GM19452 (cell line): ENCODE results near the gene NF1.

Experiments used
- ATAC-seq: cut with Tn5 transposase; IDR thresholded peaks from one replicate; pipeline ENCODE4 v1.9.1; 2021; ENCODE audit not compliant: unreplicated experiment

The NF1 gene

DNA sequence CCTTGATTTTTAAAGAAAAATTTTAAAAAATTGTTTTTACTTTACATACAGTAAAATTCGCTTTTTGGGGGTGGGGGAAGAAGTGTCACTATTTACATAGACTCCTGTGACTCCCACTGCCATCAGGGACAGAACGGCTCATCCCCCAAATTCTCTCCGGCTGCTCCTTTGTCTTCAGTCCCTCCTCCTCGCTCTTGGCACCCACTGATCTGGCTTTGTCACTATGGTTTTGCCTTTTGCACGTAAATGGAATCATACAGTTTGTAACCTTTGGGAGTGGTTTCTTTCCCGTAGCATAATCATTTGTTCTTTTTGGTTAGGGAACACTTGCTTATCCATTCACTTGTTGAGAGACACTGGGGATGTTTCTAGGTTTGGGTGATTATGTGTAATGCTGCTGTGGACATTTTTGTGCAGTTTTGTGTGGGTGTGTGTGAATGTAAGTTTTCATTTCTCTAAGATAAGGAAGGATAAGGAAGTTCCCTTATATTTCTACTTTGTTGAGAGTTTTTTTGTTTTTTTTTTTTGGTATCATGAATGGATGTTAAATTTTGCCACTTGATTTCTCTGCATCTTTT is 324.1 kb downstream of the NF1 start:
- ATAC-seq, result no peak

DNA sequence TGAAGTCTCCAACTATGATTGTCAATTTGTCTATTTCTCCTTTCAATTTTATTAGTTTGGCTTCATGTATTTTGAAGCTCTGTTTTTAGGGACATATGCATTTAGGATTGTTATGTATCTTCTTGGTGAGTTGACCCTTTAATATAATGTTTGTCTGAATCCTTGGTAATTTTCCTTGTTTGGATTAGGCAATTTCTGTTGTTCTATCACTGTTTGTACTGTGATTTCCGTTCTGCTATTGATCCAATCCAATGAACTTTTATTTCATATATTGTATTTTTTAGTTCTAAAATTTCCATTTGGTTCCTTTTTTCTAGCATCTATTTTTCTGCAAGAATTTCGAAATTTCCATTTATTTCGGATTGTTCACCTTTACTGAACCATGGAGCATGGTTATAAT is 327.7 kb downstream of the NF1 start:
- ATAC-seq, result no peak

DNA sequence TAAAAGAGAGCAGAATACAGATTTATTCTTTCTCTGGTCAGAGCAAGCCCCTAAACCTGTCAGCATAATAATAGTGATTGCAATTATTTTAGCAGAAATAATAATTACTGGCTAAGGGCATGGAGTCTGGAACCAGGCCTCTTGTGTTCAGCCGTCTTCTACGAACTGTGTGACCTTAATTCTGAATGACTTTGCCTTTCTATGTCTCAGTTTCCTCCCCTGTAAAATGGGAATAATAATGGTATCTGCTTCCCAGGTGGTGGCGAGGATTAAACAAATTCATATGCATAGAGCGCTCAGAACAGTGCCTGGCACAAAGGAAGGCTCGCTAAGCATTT is 330.1 kb downstream of the NF1 start:
- no peak for ATAC-seq

DNA sequence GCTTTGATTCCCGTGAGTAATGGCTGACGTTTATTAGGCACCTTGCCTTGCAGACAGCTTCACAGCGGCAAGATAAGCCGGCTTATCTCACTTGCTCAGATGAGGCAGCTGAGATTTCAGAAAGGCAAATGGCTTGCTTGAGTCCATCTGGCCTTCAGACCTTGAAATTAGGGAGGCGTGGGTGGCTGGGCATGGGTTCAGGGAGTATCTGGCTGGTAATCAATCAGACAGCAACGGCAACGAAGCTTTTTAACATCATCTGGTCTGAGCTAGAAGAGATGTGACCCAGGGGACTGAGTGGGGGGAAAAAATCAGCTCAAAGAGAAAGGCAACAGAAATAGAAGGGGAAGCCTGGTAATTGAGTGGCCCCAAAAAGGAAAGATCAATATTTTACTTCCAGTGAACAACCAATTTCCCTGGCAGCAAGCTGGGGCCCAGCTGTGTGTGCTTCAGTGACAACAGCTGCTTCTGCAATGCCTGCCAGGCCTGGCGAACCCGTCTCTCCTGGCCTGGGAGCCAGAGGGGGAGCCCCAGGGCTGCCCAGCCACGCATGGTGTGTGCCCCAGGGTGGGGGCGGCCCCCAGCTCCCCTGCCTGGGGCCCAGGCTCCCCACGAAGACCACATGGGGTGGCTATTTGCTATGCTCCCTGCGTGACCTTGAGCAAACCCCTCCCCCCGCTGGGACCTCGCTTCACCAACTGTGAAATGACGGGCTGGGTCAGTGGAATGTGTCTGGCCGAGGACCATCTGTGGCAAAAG is 330.7 kb downstream of the NF1 start:
- no peak for ATAC-seq
